Hematopoietic multipotent progenitor cell treated with erythropoietin and hydrocortisone succinate and interleukin-3 and kit ligand, for 6 days (in vitro differentiated cells): ENCODE data around the gene ARHGAP32.
A peak's percentile ranks its signal among the peaks of the same experiment; 100 is the strongest.
"Not testable (repeated sequence)": the region's sequence is repeated elsewhere in the genome, so short reads cannot be mapped to it uniquely, and the experiment has no call there.

Source experiments
- DNase-seq: peaks from one replicate; pipeline ENCODE4 v3.0.0-alpha.2; 2015

The ARHGAP32 gene

GRCh38 chr11:129195682-129196081, 3.6 kb upstream of the ARHGAP32 start:
- DNase-seq, result no peak

DNA sequence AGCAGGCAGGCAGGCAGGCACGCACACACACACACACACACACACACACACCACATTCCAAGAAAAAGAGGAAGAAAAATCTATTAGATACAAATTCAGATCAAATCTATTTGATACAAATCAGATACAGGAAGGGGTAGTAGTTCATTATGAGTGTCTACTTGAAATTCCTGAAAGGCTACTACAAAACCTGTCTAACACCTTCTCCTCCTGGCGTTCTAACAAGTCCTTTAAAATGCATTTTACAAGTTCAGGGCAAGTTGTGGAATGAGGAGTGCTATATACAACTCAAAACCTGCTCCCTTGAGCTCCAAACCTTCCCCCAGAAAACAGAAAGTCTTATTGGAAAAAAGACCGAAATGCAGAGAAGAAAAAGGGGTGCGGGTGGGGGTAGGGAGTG, 476 bp downstream of the ARHGAP32 start:
- DNase-seq, result no peak

DNA sequence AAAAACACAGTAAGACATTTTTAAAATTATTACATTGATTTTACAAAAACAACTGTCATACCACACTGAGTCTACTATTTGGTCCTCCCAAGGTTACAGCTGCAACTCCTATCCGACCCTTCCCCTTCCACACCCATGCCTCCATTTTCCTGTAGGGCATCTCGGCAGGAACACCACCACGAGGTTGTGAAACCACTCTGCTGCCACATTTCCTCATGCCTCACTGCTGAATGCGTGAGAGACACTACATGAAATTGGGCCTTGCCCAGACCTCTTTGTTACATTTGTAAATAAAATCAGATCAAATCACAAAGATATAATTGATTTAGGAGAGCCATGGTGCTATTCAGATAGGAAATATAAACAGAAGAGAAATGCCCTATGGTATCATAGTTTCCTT, 2.0 kb downstream of the ARHGAP32 start:
- DNase-seq, result no peak

GRCh38 chr11:129189646-129190045, 2.5 kb downstream of the ARHGAP32 start:
- no peak for DNase-seq

DNA sequence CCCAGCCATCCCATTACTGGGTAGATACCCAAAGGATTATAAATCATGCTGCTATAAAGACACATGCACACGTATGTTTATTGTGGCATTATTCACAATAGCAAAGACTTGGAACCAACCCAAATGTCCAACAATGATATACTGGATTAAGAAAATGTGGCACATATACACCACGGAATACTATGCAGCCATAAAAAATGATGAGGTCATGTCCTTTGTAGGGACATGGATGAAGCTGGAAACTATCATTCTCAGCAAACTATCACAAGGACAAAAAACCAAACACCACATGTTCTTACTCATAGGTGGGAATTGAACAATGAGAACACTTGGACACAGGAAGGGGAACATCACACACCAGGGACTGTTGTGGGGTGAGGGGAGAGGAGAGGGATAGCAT, 7.0 kb downstream of the ARHGAP32 start:
- DNase-seq, result not testable (repeated sequence)

DNA sequence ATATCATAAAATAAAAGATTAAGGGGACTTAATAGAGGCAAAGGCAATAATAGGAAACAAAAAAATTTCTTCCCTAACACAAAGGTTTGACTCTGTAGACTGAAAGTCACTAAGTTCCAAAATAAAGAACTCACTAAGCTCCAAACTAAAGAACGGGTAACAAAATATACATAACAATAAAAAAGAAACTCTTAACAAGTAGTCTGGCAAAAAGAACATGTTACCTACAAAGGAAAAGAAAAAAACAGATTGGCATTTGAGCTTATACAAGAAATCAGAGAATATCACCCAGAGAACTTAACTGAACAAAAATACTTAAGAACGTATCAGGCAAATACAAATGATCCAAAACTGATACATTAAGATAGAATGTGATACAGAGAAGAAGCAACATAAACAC, 7.5 kb downstream of the ARHGAP32 start:
- DNase-seq, result no peak

GRCh38 chr11:129167315-129167714, 24.8 kb downstream of the ARHGAP32 start:
- no peak for DNase-seq

DNA sequence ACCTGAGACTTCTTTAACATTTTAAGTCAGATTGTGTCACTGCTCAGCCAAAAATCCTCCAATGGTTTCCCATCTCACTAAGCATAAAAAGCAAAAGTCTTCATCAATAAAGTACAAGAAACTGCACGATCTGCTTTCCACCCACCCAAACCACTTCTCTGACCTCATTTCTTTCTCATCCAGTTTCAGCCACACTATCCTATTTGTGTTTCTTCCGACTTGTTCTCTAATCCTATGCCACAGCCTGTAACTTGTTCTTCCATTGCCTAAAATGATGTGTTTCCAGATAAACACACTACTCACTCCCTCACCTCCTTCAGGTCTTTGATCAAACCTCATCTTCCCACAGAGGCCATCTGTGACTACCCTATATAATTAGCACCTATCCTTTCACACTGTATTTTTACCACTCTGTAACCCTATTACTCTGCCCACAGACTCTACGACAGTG, 28.4 kb downstream of the ARHGAP32 start:
- no peak for DNase-seq

DNA sequence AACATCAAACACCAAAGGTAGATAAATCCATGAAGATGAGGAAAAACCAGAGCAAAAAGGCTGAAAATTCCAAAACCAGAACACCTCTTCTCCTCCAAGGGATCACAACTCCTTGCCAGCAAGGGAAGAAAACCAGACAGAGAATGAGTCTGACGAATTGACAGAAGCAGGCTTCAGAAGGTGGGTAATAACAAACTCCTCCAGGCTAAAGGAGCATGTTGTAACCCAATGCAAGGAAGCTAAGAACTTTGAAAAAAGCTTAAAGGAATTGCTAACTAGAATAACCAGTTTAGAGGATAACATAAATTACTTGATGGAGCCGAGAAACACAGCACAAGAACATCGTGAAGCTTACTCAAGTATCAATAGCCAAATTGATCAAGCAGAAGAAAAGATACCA, 35.0 kb downstream of the ARHGAP32 start:
- DNase-seq, result not testable (repeated sequence)

GRCh38 chr11:129155745-129156144, 36.4 kb downstream of the ARHGAP32 start:
- DNase-seq, result no peak

- no peak for DNase-seq
These were observed 43.6 kb downstream of the ARHGAP32 start for GRCh38 chr11:129148487-129148886.

DNA sequence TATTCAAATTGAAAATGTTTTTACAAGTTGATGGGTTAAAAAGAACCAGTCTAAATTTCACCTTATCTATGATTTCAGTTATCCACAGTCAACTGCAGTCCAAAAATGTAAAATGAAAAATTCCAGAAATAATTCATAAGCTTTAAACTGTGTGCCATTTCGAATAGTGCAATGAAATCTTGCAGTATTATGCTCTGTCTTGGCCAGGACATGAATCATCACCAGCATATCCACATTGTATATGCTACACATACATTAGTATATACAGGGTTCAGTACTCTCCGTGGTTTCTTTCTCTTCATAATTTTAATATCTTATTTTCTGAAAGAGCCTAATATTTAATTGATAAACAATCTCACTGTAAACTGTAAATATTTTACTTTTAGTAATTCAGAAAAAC, 45.9 kb downstream of the ARHGAP32 start:
- no peak for DNase-seq

DNA sequence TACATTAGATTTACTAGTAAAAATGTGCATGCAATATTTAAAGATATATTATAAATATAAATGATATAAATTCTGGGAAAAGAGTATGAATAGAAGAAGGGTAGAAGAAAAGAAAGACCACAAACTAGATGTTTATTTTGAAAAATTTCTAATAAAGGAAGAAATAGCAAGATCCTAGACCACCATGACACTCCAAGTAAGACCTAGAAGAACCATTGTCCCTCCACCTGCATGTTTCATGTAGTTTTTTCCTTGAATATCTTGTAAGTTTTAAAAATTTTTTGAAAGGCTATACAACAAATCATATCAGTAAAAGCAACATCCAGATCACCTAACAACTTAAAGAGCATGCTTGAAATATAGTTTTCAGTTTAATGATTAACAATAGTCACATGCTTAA, 46.8 kb downstream of the ARHGAP32 start:
- DNase-seq, result no peak

DNA sequence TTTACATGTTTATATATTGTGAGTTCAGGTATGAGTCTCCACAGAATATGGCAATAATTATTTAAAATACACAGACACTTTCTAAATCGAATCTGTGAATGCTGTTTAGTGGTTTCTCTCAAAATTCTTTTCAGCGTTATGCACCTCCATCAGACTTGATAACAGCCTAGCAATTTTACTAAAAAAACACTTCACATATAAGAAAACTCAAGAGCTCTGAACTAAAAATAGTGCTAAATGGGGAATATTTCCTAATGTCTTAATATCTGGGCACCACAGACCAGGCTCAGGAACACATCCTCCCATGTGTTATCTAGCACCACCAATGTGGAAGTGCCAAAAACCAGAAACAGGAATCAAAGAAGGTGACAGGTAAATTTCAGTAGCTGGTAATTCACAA, 47.9 kb downstream of the ARHGAP32 start:
- DNase-seq, result no peak

DNA sequence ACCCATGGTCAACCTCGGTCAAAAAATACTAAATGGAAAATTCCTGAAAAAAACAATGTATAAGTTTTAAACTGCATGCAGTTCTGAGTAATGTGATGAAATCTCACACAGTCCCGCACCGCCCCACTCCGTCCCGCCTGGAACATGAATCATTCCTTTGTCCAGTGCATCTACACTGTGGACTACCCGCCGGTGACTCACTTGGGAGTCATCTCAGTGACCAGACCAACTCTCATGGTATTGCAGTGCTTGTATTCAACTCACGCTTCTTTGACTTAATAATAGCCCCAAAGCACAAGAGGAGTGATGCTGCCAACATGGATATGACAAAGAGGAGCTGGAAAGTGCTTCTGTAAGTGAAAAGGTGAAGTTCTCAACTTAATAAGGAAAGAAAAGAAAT, 48.8 kb downstream of the ARHGAP32 start:
- DNase-seq, result no peak

GRCh38 chr11:129141748-129142523, 50.2 kb downstream of the ARHGAP32 start:
- no peak for DNase-seq

GRCh38 chr11:129131316-129131715, 60.8 kb downstream of the ARHGAP32 start:
- no peak for DNase-seq

DNA sequence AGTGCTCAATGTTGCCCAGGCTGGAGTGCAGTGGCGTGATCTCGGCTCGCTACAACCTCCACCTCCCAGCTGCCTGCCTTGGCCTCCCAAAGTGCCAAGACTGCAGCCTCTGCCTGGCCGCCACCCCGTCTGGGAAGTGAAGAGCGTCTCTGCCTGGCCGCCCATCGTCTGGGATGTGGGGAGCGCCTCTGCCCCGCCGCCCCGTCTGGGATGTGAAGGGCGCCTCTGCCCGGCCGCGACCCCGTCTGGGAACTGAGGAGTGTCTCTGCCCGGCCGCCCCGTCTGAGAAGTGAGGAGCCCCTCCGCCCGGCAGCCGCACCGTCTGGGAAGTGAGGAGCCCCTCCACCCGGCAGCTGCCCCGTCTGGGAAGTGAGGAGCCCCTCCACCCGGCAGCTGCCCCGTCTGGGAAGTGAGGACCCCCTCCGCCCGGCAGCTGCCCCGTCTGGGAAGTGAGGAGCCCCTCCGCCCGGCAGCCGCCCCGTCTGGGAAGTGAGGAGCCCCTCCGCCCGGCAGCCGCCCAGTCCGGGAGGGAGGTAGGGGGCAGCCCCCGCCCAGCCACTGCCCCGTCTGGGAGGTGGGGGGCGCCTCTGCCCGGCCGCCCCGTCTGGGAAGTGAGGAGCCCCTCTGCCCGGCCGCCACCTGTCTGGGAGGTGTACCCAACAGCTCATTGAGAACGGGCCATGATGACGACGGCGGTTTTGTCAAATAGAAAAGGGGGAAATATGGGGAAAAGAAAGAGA, 63.1 kb downstream of the ARHGAP32 start:
- DNase-seq, result not testable (repeated sequence)

DNA sequence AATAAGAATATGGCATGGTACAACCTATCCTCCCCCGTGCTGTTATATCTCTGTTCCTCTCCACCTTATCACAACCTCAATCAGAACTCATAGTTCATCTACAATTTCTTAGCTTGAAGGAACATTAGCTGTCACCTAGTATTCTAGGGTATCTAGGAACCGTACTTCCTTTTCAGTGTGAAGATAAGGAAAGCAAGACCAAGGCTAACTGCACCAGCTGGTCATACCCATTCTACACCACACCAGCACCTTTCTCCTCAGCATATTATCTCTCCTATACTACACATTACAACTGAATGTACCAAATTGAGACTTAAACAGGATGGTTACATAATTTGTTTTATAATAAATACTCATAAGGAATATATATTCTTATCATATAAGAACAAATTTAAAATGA, 73.1 kb downstream of the ARHGAP32 start:
- DNase-seq, result peak; percentile 14

- DNase-seq, result peak; percentile 81
These were observed 74.4 kb downstream of the ARHGAP32 start for GRCh38 chr11:129117595-129118350.

- no peak for DNase-seq
These were observed 76.2 kb downstream of the ARHGAP32 start for GRCh38 chr11:129115652-129116586.

- DNase-seq, result no peak
These were observed 82.4 kb downstream of the ARHGAP32 start for GRCh38 chr11:129109701-129110100.
